HCT116 (cell line): ENCODE data around the gene UBAP1L.

Experiments used
- POLR2A ChIP-seq: IDR thresholded peaks from 2 replicates; pipeline ENCODE4 v1.7.0; 2011; ENCODE audit warnings: borderline replicate concordance; ENCODE audit not compliant: insufficient read depth, insufficient read length; ENCODE audit errors: extremely low read depth
- POLR2AphosphoS5 ChIP-seq: IDR thresholded peaks from 2 replicates; pipeline ENCODE4 v1.6.1; 2011; ENCODE audit warnings: mild to moderate bottlenecking, low read depth, low read length, moderate library complexity
- TF ChIP-seq, protein P1 (sequence below), 3 experiments: fragments of 200-600 bp in 1 of 3; sonication (generic) in 1 of 3; IDR thresholded peaks in 2 of 3; conservative IDR thresholded peaks in 1 of 3; 2 replicates each; pipeline ENCODE4 v1.5.1; 2012 to 2017; ENCODE audit warnings: low read depth in 2 of 3, low read length in 2 of 3, antibody characterized with exemption in 1 of 3, borderline replicate concordance in 1 of 3, control low read depth in 1 of 3, mild to moderate bottlenecking in 1 of 3, mixed read lengths in 1 of 3, mixed run types in 1 of 3, moderate library complexity in 1 of 3; ENCODE audit not compliant: insufficient read depth in 1 of 3

- TF ChIP-seq POLR2A (no peak), POLR2AphosphoS5 (no peak)
- TF ChIP-seq, protein P1, sequence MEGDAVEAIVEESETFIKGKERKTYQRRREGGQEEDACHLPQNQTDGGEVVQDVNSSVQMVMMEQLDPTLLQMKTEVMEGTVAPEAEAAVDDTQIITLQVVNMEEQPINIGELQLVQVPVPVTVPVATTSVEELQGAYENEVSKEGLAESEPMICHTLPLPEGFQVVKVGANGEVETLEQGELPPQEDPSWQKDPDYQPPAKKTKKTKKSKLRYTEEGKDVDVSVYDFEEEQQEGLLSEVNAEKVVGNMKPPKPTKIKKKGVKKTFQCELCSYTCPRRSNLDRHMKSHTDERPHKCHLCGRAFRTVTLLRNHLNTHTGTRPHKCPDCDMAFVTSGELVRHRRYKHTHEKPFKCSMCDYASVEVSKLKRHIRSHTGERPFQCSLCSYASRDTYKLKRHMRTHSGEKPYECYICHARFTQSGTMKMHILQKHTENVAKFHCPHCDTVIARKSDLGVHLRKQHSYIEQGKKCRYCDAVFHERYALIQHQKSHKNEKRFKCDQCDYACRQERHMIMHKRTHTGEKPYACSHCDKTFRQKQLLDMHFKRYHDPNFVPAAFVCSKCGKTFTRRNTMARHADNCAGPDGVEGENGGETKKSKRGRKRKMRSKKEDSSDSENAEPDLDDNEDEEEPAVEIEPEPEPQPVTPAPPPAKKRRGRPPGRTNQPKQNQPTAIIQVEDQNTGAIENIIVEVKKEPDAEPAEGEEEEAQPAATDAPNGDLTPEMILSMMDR (IDR thresholded peaks at IDR 0.05 in 2 of 3, conservative IDR thresholded peaks at IDR 0.05 in 1 of 3; ENCODE audit: borderline replicate concordance in 1 of 3, insufficient read depth in 1 of 3, low read depth in 2 of 3, low read length in 2 of 3) = no peak
Measured at GRCh38 chr15:65134538-65134937, 19.5 kb upstream of the UBAP1L start.
